A673 (cell line): ENCODE data around the gene NEB. TPM values are rescaled to one million over a fixed set of nuclear protein-coding genes. Genes with fewer than 3 reads are reported as not detected.

Experiments
- BruUV-seq: library from RNA; stranded (reverse); fragments of 400-500 nt; replicated peaks from 2 replicates; lab custom pipeline; 2021; lab: Mats Ljungman, UMichigan
- CTCF ChIA-PET: fragments of 300-600 bp; sonication (Branson Sonifier 250); formaldehyde crosslinking; loops from one replicate; lab custom pipeline; 2022; ENCODE audit warnings: antibody characterized with exemption; lab: Charles Lee
- POLR2A ChIA-PET: fragments of 300-600 bp; sonication (Branson Sonifier 250); formaldehyde crosslinking; loops from one replicate; lab custom pipeline; 2022; ENCODE audit warnings: antibody characterized with exemption; ENCODE audit not compliant: low non-redundant PET; lab: Charles Lee
- DNase-seq: peaks from one replicate; pipeline ENCODE4 v3.0.0-alpha.2; 2015; ENCODE audit warnings: low spot score
- H3K27ac ChIP-seq: fragments of 200-600 bp; sonication (generic); 2 replicates; pipeline ENCODE4 v1.5.1; 2016; ENCODE audit warnings: mixed run types, low read depth, mild to moderate bottlenecking, mixed read lengths, antibody characterized with exemption, low read length; ENCODE audit not compliant: poor library complexity, severe bottlenecking
- H3K27me3 ChIP-seq: fragments of 200-600 bp; sonication (generic); replicated peaks from 2 replicates; pipeline ENCODE4 v1.6.1; 2017; ENCODE audit warnings: mixed run types, low read depth, mild to moderate bottlenecking, mixed read lengths, antibody characterized with exemption, low read length; ENCODE audit not compliant: insufficient read depth, poor library complexity
- H3K36me3 ChIP-seq: fragments of 200-600 bp; sonication (generic); 2 replicates; pipeline ENCODE4 v1.6.1; 2016; ENCODE audit warnings: mixed run types, mild to moderate bottlenecking, mixed read lengths, antibody characterized with exemption, low read length; ENCODE audit not compliant: insufficient read depth, poor library complexity, severe bottlenecking
- H3K4me1 ChIP-seq: fragments of 200-600 bp; sonication (generic); 2 replicates; pipeline ENCODE4 v1.6.1; 2017; ENCODE audit warnings: mixed run types, mild to moderate bottlenecking, mixed read lengths, antibody characterized with exemption, low read length; ENCODE audit not compliant: insufficient read depth, poor library complexity, severe bottlenecking
- H3K4me3 ChIP-seq: fragments of 200-600 bp; sonication (generic); 2 replicates; pipeline ENCODE4 v1.5.1; 2016; ENCODE audit warnings: low read depth, mixed run types, mild to moderate bottlenecking, mixed read lengths, low read length; ENCODE audit not compliant: poor library complexity, severe bottlenecking
- H3K9me3 ChIP-seq: fragments of 200-600 bp; sonication (generic); 2 replicates; pipeline ENCODE4 v1.6.1; 2016; ENCODE audit warnings: mixed run types, low read depth, mild to moderate bottlenecking, mixed read lengths, antibody characterized with exemption, low read length; ENCODE audit not compliant: poor library complexity, severe bottlenecking
- EZH2 ChIP-seq: fragments of 200-600 bp; sonication (generic); IDR thresholded peaks from 2 replicates; pipeline ENCODE4 v1.6.1; 2017; ENCODE audit warnings: borderline replicate concordance, low read depth, mild to moderate bottlenecking, mixed read lengths, antibody characterized with exemption, low read length; ENCODE audit not compliant: poor library complexity, severe bottlenecking
- intact Hi-C: fragments of 100-400 bp; cut with micrococcal nuclease; formaldehyde crosslinking; loops from one replicate; pipeline ENCODE4 v1.10.0; 2022; ENCODE audit not compliant: unreplicated experiment
- total RNA-seq: library from RNA; stranded (reverse); gene quantifications from 2 replicates; pipeline ENCODE4 v1.2.3, GENCODE V29; 2021
- TF ChIP-seq, protein P1 (sequence below): fragments of 300-800, 200-600 bp; sonication (generic); conservative IDR thresholded peaks from 2 replicates; pipeline ENCODE4 v1.5.1; 2017; ENCODE audit warnings: low read depth, mild to moderate bottlenecking, antibody characterized with exemption, low read length, moderate library complexity, mixed read lengths

Gene NEB
- total RNA-seq, 1 experiment from 2014 or later: 7.0 TPM

DNA sequence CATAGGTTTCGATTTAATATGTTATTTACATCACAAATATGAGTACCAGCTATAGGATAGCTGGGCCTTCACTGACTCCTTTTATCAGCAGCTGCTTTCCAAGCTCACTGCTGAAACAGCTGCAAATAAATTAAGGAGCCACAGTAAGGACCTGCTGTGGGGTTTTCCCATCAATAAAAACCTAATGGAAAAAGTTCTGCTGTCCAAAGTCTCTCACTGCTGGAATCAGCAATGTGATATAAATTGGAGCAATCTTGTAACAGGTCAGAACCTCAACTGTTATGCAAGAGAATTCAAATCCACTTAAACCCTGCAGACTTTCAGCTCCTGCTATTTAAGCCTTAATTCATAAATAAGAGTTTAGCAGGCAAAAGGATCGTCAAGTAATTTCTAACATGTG is 61.3 kb downstream of the NEB start:
- H3K36me3 ChIP-seq: no peaks in the 10 kb centered on the region
- CTCF ChIA-PET: no interaction called here
- TF ChIP-seq, protein P1, sequence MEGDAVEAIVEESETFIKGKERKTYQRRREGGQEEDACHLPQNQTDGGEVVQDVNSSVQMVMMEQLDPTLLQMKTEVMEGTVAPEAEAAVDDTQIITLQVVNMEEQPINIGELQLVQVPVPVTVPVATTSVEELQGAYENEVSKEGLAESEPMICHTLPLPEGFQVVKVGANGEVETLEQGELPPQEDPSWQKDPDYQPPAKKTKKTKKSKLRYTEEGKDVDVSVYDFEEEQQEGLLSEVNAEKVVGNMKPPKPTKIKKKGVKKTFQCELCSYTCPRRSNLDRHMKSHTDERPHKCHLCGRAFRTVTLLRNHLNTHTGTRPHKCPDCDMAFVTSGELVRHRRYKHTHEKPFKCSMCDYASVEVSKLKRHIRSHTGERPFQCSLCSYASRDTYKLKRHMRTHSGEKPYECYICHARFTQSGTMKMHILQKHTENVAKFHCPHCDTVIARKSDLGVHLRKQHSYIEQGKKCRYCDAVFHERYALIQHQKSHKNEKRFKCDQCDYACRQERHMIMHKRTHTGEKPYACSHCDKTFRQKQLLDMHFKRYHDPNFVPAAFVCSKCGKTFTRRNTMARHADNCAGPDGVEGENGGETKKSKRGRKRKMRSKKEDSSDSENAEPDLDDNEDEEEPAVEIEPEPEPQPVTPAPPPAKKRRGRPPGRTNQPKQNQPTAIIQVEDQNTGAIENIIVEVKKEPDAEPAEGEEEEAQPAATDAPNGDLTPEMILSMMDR: no peak
- no peak for TF ChIP-seq EZH2
- no peaks in the 10 kb centered on the region for H3K9me3 ChIP-seq
- POLR2A ChIA-PET: no interaction called here
- DNase-seq: no peak
- BruUV-seq: no TSS peak
- intact Hi-C loops: no loop called here
- peaks cover 8% of the 10 kb centered on the region for H3K4me1 ChIP-seq
- no peak overlapping the region for H3K4me3 ChIP-seq
- H3K27ac ChIP-seq: no peak overlapping the region
- no peaks in the 10 kb centered on the region for H3K27me3 ChIP-seq

DNA sequence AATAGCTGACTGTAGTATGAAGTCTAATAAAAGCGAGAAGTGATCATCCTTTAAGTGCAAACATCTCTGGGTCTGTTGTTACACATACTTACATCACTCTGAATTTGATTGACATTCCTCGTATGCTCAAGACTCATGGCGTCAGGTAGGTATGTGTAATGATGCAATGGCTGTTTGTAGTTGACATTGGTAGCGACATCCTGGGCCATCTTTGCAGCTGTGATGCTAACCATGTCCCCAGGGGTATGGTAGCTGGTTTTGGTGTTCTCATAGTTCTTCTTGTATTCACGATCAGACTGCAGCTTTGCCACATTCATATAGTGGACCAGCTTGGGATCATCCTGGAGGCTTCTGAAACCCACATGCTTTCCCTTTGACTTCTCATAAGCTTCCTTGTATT is 62.0 kb downstream of the NEB start:
- H3K4me1 ChIP-seq: peaks cover 8% of the 10 kb centered on the region
- BruUV-seq: no TSS peak
- H3K27me3 ChIP-seq: no peaks in the 10 kb centered on the region
- intact Hi-C loops: no loop called here
- H3K9me3 ChIP-seq: no peaks in the 10 kb centered on the region
- ChIA-PET CTCF (no interaction called here), POLR2A (no interaction called here)
- H3K27ac ChIP-seq: no peak overlapping the region
- no peak overlapping the region for H3K4me3 ChIP-seq
- no peak for DNase-seq
- no peaks in the 10 kb centered on the region for H3K36me3 ChIP-seq
- TF ChIP-seq, protein P1: no peak
- TF ChIP-seq EZH2: no peak

DNA sequence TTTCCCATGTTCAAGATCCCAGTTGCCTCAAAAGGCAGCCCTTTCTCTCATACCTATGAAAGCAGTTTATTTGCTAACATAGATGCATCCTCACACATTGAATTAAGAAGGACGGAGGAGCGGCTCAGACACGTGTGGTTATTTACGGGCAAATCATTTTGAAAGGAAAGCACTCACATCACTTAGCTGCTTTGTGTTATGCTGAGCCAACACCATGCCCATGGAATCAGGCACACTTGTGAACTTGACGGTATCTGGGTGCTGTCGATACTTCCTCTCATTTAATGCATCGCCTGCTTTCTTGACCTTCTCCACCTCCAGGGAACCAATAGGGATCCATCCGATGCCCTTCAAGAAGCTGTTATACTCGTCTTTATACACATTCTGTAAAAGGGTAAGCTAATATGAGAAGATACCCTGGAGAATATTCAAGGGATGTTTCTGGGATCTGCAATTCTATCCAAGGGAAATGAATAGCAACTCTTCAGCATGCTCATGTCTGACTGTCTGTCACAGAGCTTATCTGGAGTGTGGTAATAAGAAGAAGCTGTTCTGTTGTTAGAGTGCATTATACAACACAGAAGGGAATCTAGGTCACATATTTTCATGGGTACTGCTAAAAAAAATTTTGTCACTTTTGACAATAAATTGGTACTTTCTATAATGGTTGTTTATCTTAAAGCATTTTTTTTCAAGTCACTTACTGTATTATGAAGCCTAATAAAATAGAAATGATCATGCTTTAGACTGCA is 63.3 kb downstream of the NEB start:
- DNase-seq: no peak
- TF ChIP-seq EZH2: no peak
- TF ChIP-seq, protein P1: no peak
- Histone ChIP-seq H3K36me3 (no peaks in the 10 kb centered on the region), H3K4me3 (no peak overlapping the region), H3K4me1 (peaks cover 8% of the 10 kb centered on the region), H3K27ac (no peak overlapping the region), H3K27me3 (no peaks in the 10 kb centered on the region), H3K9me3 (no peaks in the 10 kb centered on the region)
- POLR2A ChIA-PET: no interaction called here
- BruUV-seq: no TSS peak
- CTCF ChIA-PET: interaction anchor here (0.5 kb wide), 1 partner anchor 15 kb away, joined by 3 read pairs; no protein-coding TSS in a partner anchor
- intact Hi-C loops: no loop called here
